ENCODE measurements around the gene RARB. TPM values are rescaled to one million over a fixed set of nuclear protein-coding genes. Genes with fewer than 3 reads are reported as not detected.

The RARB gene
- total and polyA plus RNA-seq, 2 experiments from 2014 or later: 0.14 to 0.42 TPM

DNA sequence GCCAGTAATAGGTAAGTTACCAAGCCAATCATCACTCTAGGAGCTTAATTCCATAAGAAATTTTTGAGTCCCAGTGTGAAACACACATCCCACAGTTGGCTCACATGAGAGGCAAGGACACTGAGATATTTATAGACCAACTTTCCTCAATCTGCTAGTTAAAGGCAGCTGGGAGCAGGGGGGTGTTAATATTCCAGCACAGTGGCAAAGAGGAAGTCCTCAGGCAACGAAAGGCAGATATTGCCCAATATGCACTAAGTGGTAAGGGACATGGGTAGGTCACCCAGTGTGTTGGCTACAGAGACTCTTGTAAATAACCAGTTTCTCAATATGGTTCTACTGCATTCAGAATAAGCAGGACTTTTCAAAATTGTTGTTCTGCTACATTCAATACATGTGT lies 175.6 kb downstream of the RARB start:
- no peaks in the 10 kb centered on the region for H3K27me3 ChIP-seq (ENCODE audit: insufficient read depth)
- H3K4me1 Mint-ChIP-seq: no peaks in the 10 kb centered on the region
- DNase-seq (ENCODE audit: low spot score) (no peak), ATAC-seq (no peak)
- no peaks in the 10 kb centered on the region for H3K4me1 ChIP-seq (ENCODE audit: insufficient read depth)
- no peak overlapping the region for H3K27ac ChIP-seq (ENCODE audit: low read depth)
- no peaks in the 10 kb centered on the region for H4K20me1 ChIP-seq (replicated peaks; ENCODE audit: insufficient read depth)
- no peaks in the 10 kb centered on the region for H3K9me2 ChIP-seq (ENCODE audit: insufficient read depth)
- TF ChIP-seq STAT1 (IDR thresholded peaks at IDR 0.05; ENCODE audit: unreplicated experiment) (no peak), ZNF114 (CRISPR knock-in tag; IDR thresholded peaks at IDR 0.05) (no peak), NANOG (IDR thresholded peaks at IDR 0.05; ENCODE audit: borderline replicate concordance) (no peak), JUNB (IDR thresholded peaks at IDR 0.05; ENCODE audit: unreplicated experiment) (no peak), CREB1 (CRISPR knock-in tag; IDR thresholded peaks at IDR 0.05; ENCODE audit: low read depth) (no peak)
- no peak overlapping the region for H2AFZ ChIP-seq
- no peaks in the 10 kb centered on the region for H3F3A ChIP-seq (replicated peaks; ENCODE audit: low read depth)
- H3K36me3 Mint-ChIP-seq (ENCODE audit: low read depth): peaks cover 61% of the 10 kb centered on the region; the same call in 2 of the 3 replicates
- H3K4me2 ChIP-seq: no peak overlapping the region
- no peaks in the 10 kb centered on the region for H3K9me3 Mint-ChIP-seq
- no peak overlapping the region for H3K27ac Mint-ChIP-seq
- H3K4me3 ChIP-seq: no peak overlapping the region
- H3K79me2 ChIP-seq (replicated peaks; ENCODE audit: insufficient read depth): 0 out of 2 replicates have a peak, but pooled peaks cover 3% of the 10 kb centered on the region
- peaks cover 42% of the 10 kb centered on the region; the same call in 1 of the 2 replicates for H3K36me3 ChIP-seq (ENCODE audit: insufficient read depth)
- H3K4me3 Mint-ChIP-seq: no peak overlapping the region
- no peaks in the 10 kb centered on the region for H3K27me3 Mint-ChIP-seq (ENCODE audit: insufficient read depth, low read depth, poor library complexity)

GRCh38 chr3:25604107-25604805 lies 176.2 kb downstream of the RARB start:
- H3K4me1 ChIP-seq (ENCODE audit: insufficient read depth): no peaks in the 10 kb centered on the region
- Mint-ChIP-seq H3K27ac (no peak overlapping the region), H3K4me1 (no peaks in the 10 kb centered on the region), H3K9me3 (no peaks in the 10 kb centered on the region), H3K27me3 (ENCODE audit: insufficient read depth, low read depth, poor library complexity) (no peaks in the 10 kb centered on the region), H3K4me3 (no peak overlapping the region), H3K36me3 (ENCODE audit: low read depth) (peaks cover 57% of the 10 kb centered on the region; the same call in 2 of the 3 replicates)
- H3K36me3 ChIP-seq (ENCODE audit: insufficient read depth): peaks cover 45% of the 10 kb centered on the region; the same call in 1 of the 2 replicates
- no peak overlapping the region for H3K4me3 ChIP-seq
- no peaks in the 10 kb centered on the region for H4K20me1 ChIP-seq (replicated peaks; ENCODE audit: insufficient read depth)
- H3F3A ChIP-seq (replicated peaks; ENCODE audit: low read depth): no peaks in the 10 kb centered on the region
- no peaks in the 10 kb centered on the region for H3K9me2 ChIP-seq (ENCODE audit: insufficient read depth)
- no peak for DNase-seq (ENCODE audit: low spot score)
- H3K27ac ChIP-seq (ENCODE audit: low read depth): no peak overlapping the region
- no peak overlapping the region for H3K4me2 ChIP-seq
- 0 out of 2 replicates have a peak, but pooled peaks cover 3% of the 10 kb centered on the region for H3K79me2 ChIP-seq (replicated peaks; ENCODE audit: insufficient read depth)
- no peaks in the 10 kb centered on the region for H3K27me3 ChIP-seq (ENCODE audit: insufficient read depth)
- no peak overlapping the region for H2AFZ ChIP-seq
- ATAC-seq: no peak
- TF ChIP-seq EZH2phosphoT487 (IDR thresholded peaks at IDR 0.05; ENCODE audit: unreplicated experiment) (no peak), CREB1 (CRISPR knock-in tag; IDR thresholded peaks at IDR 0.05; ENCODE audit: low read depth) (no peak), ZNF331 (CRISPR knock-in tag; IDR thresholded peaks at IDR 0.05; ENCODE audit: low read depth) (no peak), CTCF (conservative IDR thresholded peaks at IDR 0.05; ENCODE audit: low read depth in 2 of 2) (no peak), ETS1 (IDR thresholded peaks at IDR 0.05) (no peak)
- TF ChIP-seq, protein P1, sequence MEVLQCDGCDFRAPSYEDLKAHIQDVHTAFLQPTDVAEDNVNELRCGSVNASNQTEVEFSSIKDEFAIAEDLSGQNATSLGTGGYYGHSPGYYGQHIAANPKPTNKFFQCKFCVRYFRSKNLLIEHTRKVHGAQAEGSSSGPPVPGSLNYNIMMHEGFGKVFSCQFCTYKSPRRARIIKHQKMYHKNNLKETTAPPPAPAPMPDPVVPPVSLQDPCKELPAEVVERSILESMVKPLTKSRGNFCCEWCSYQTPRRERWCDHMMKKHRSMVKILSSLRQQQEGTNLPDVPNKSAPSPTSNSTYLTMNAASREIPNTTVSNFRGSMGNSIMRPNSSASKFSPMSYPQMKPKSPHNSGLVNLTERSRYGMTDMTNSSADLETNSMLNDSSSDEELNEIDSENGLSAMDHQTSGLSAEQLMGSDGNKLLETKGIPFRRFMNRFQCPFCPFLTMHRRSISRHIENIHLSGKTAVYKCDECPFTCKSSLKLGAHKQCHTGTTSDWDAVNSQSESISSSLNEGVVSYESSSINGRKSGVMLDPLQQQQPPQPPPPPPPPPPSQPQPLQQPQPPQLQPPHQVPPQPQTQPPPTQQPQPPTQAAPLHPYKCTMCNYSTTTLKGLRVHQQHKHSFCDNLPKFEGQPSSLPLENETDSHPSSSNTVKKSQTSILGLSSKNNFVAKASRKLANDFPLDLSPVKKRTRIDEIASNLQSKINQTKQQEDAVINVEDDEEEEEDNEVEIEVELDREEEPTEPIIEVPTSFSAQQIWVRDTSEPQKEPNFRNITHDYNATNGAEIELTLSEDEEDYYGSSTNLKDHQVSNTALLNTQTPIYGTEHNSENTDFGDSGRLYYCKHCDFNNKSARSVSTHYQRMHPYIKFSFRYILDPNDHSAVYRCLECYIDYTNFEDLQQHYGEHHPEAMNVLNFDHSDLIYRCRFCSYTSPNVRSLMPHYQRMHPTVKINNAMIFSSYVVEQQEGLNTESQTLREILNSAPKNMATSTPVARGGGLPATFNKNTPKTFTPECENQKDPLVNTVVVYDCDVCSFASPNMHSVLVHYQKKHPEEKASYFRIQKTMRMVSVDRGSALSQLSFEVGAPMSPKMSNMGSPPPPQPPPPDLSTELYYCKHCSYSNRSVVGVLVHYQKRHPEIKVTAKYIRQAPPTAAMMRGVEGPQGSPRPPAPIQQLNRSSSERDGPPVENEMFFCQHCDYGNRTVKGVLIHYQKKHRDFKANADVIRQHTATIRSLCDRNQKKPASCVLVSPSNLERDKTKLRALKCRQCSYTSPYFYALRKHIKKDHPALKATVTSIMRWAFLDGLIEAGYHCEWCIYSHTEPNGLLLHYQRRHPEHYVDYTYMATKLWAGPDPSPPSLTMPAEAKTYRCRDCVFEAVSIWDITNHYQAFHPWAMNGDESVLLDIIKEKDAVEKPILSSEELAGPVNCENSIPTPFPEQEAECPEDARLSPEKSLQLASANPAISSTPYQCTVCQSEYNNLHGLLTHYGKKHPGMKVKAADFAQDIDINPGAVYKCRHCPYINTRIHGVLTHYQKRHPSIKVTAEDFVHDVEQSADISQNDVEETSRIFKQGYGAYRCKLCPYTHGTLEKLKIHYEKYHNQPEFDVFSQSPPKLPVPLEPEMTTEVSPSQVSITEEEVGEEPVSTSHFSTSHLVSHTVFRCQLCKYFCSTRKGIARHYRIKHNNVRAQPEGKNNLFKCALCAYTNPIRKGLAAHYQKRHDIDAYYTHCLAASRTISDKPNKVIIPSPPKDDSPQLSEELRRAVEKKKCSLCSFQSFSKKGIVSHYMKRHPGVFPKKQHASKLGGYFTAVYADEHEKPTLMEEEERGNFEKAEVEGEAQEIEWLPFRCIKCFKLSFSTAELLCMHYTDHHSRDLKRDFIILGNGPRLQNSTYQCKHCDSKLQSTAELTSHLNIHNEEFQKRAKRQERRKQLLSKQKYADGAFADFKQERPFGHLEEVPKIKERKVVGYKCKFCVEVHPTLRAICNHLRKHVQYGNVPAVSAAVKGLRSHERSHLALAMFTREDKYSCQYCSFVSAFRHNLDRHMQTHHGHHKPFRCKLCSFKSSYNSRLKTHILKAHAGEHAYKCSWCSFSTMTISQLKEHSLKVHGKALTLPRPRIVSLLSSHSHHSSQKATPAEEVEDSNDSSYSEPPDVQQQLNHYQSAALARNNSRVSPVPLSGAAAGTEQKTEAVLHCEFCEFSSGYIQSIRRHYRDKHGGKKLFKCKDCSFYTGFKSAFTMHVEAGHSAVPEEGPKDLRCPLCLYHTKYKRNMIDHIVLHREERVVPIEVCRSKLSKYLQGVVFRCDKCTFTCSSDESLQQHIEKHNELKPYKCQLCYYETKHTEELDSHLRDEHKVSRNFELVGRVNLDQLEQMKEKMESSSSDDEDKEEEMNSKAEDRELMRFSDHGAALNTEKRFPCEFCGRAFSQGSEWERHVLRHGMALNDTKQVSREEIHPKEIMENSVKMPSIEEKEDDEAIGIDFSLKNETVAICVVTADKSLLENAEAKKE (CRISPR knock-in tag; IDR thresholded peaks at IDR 0.05): no peak

Data from GM23338 (cell line).